BLaER1 treated with 17β-estradiol and CSF1 and Interleukin-3, amounts not matched to agents 10 nM and 100 nM (cell line): Measurements from ENCODE around the gene CNIH1.
"Not testable (repeated sequence)": the region's sequence is repeated elsewhere in the genome, so short reads cannot be mapped to it uniquely, and the experiment has no call there.

Experiments used
- H3K27ac ChIP-seq, 11 experiments: shearing (Covaris generic); formaldehyde crosslinking; 2 replicates each; pipeline ENCODE4 v1.8.1; 2022
- H3K27me3 ChIP-seq, 11 experiments: shearing (Covaris generic); formaldehyde crosslinking; 2 replicates each; pipeline ENCODE4 v1.8.1; 2022
- H3K36me3 ChIP-seq, 11 experiments: shearing (Covaris generic); formaldehyde crosslinking; 2 replicates each; pipeline ENCODE4 v1.8.1; 2022
- H3K4me1 ChIP-seq, 10 experiments: shearing (Covaris generic); formaldehyde crosslinking; 2 replicates each; pipeline ENCODE4 v1.8.1; 2022
- H3K4me2 ChIP-seq, 11 experiments: shearing (Covaris generic); formaldehyde crosslinking; 2 replicates each; pipeline ENCODE4 v1.8.1; 2022
- H3K4me3 ChIP-seq, 10 experiments: shearing (Covaris generic); formaldehyde crosslinking; 2 replicates each; pipeline ENCODE4 v1.8.1; 2022
- H3K9ac ChIP-seq, 11 experiments: shearing (Covaris generic); formaldehyde crosslinking; 2 replicates each; pipeline ENCODE4 v1.8.1; 2022
- H3K9me3 ChIP-seq, 11 experiments: shearing (Covaris generic); formaldehyde crosslinking; replicated peaks in 1 of 11; 2 replicates each; pipeline ENCODE4 v1.8.1; 2022
- H4K20me1 ChIP-seq, 11 experiments: shearing (Covaris generic); formaldehyde crosslinking; 2 replicates each; pipeline ENCODE4 v1.8.1; 2022
- Cebpa-rat ChIP-seq, 11 experiments: shearing (Covaris generic); IDR thresholded peaks; 2 replicates each; pipeline ENCODE4 v1.8.1; 2022

Gene CNIH1

DNA sequence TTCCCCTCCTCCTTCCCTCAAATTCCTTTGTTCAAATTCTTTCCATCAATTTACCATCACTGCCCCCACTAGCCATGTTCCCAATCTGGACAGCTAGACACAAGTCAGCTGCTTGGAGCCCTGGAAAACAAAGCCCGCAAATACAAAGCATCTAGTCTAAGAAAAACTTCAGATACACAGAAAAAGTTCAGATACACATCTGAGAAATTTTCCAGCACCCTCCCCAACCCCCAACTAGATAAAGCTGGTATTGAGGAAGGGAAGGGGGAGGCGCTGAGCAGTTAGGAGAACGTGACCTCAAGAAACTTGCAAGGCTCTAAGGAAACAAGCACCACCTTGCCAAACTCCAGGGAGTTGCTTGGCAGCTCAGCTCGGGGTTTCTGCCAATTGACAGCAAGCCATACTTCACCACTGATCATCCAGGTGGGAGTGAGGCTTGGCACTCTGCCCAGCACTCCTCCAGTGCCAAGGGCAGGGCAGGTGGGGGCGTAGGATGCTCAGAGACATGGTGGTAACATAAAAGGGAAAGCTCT is 5.1 kb upstream of the CNIH1 start:
- Histone ChIP-seq H3K27me3 (no peaks in the 10 kb centered on the region), H3K36me3 (no peaks in the 10 kb centered on the region), H3K9me3 (no peaks in the 10 kb centered on the region), H3K4me3 (no peak overlapping the region), H3K4me1 (peaks cover 6 to 62% (median 21%) of the 10 kb centered on the region in 10 experiments; a peak in 19 of 20 replicates), H3K27ac (peak overlapping the region in 3 of 11 experiments; percentile 33 to 76 (median 73); a peak in 6 of 22 replicates), H4K20me1 (no peaks in the 10 kb centered on the region), H3K9ac (peak overlapping the region in 2 of 11 experiments; percentile 42 to 59; a peak in 2 of 22 replicates), H3K4me2 (peak overlapping the region in 5 of 11 experiments; percentile 16 to 66 (median 56); a peak in 9 of 22 replicates)
- TF ChIP-seq Cebpa-rat (IDR thresholded peaks at IDR 0.05), result no peak

DNA sequence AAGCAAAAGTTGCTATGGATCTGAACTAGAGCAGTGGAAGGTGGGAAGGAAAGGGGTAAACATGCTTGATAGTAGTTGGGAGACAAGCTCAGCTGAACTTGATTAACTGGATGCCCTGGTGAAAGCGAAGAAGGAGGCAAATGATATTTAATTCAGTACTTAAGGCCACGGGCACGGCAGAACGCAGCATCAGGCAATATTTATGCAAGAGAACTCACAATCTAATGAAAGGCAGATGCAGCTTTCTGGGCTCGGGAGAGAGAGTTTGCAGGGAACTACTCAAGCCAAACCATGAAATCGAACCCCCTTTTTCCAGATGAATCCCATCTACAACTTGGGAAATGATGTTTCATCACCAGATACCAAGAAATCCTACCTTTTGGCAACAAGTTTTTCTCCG is 3.5 kb upstream of the CNIH1 start:
- Histone ChIP-seq H3K36me3 (peaks cover 0 to 3% (median 0%) of the 10 kb centered on the region in 11 experiments; a peak in 1 of 22 replicates), H3K4me3 (no peak overlapping the region), H3K9ac (no peak overlapping the region), H3K4me1 (peaks cover 12 to 52% (median 19%) of the 10 kb centered on the region in 10 experiments), H3K27me3 (no peaks in the 10 kb centered on the region), H4K20me1 (peaks cover 0 to 13% (median 7%) of the 10 kb centered on the region in 11 experiments; a peak in 9 of 22 replicates), H3K4me2 (no peak overlapping the region), H3K9me3 (no peaks in the 10 kb centered on the region), H3K27ac (no peak overlapping the region)
- no peak for TF ChIP-seq Cebpa-rat (IDR thresholded peaks at IDR 0.05)

DNA sequence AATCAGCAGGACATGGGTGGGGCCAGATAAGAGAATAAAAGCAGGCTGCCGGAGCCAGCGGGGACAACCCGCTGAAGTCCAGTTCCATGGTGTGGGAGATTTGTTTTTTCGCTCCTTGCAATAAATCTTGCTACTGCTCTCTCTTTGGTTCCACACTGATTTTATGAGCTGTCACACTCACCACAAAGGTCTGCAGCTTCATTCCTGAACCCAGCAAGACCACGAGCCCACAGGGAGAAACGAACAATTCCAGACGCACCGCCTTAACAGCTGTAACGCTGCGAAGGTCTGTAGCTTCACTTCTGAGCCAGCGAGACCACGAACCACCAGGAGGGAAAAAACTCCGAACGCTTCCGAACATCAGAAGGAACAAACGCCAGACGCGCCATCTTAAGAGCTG is 2.8 kb upstream of the CNIH1 start:
- H4K20me1 ChIP-seq, result peaks cover 0 to 20% (median 14%) of the 10 kb centered on the region in 11 experiments; a peak in 14 of 22 replicates
- peaks cover 17 to 52% (median 24%) of the 10 kb centered on the region in 10 experiments for H3K4me1 ChIP-seq
- H3K9ac ChIP-seq, result no peak overlapping the region
- H3K36me3 ChIP-seq, result peaks cover 0 to 8% (median 0%) of the 10 kb centered on the region in 11 experiments; a peak in 5 of 22 replicates
- no peaks in the 10 kb centered on the region for H3K9me3 ChIP-seq
- H3K27me3 ChIP-seq, result no peaks in the 10 kb centered on the region
- no peak overlapping the region for H3K27ac ChIP-seq
- H3K4me3 ChIP-seq, result no peak overlapping the region
- H3K4me2 ChIP-seq, result no peak overlapping the region
- TF ChIP-seq Cebpa-rat (IDR thresholded peaks at IDR 0.05), result no peak

DNA sequence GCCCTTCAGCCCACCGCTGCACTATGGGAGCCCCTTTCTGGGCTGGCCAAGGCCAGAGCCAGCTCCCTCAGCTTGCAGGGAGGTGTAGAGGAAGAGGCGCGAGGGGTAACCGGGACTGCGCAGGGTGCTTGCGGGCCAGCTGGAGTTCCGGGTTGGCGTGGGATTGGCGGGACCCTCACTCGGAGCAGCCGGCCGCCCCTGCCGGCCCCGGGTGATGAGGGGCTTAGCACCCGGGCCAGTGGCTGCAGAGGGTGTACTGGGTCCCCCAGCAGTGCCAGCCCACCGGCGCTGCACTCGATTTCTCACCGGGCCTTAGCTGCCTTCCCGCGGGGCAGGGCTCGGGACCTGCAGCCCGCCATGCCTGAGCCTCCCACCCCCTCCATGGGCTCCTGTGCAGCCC is 1.8 kb upstream of the CNIH1 start:
- H3K4me3 ChIP-seq, H3K4me2 ChIP-seq, H3K9me3 ChIP-seq, H3K27me3 ChIP-seq, H3K9ac ChIP-seq, H3K27ac ChIP-seq: not testable (repeated sequence)
- Histone ChIP-seq H3K4me1 (peaks cover 19 to 52% (median 29%) of the 10 kb centered on the region in 10 experiments), H3K36me3 (peaks cover 0 to 19% (median 8%) of the 10 kb centered on the region in 11 experiments; a peak in 10 of 22 replicates), H4K20me1 (peaks cover 3 to 30% (median 25%) of the 10 kb centered on the region in 11 experiments; a peak in 19 of 22 replicates)

GRCh38 chr14:54440476-54440872 is 700 bp downstream of the CNIH1 start:
- Histone ChIP-seq H3K4me3 (peak overlapping the region; percentile 78 to 95 (median 84)), H3K36me3 (peaks cover 0 to 43% (median 15%) of the 10 kb centered on the region in 11 experiments; a peak in 16 of 22 replicates), H4K20me1 (peaks cover 17 to 55% (median 50%) of the 10 kb centered on the region in 11 experiments; a peak in 20 of 22 replicates), H3K4me1 (peaks cover 23 to 55% (median 41%) of the 10 kb centered on the region in 10 experiments), H3K27me3 (no peaks in the 10 kb centered on the region), H3K27ac (peak overlapping the region; percentile 89 to 99 (median 97)), H3K9me3 (no peaks in the 10 kb centered on the region), H3K4me2 (peak overlapping the region; percentile 79 to 94 (median 82)), H3K9ac (peak overlapping the region; percentile 93 to 99 (median 97))
- no peak for TF ChIP-seq Cebpa-rat (IDR thresholded peaks at IDR 0.05)

DNA sequence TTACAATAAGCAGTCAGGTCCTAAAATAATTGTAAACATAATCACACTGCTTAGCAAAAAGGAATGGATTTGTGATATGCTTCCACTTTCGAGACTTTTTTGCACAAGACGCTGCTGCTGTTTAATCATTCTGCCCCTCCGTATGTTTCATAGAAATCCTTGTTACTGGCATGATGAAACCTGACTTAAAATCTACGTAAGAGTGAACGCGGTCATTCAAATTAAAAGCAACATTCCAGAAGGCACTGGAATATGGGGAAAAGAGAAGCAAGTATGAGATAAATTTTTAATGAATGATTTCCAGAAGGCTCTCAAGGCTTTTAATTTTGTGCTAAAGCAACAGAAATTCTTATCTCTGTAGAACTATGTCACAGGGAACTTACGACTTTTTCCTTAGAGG is 1.1 kb downstream of the CNIH1 start:
- H3K9ac ChIP-seq, result peak overlapping the region; percentile 93 to 99 (median 97)
- H3K36me3 ChIP-seq, result peaks cover 0 to 48% (median 18%) of the 10 kb centered on the region in 11 experiments; a peak in 17 of 22 replicates
- no peak for TF ChIP-seq Cebpa-rat (IDR thresholded peaks at IDR 0.05)
- H3K9me3 ChIP-seq, result no peaks in the 10 kb centered on the region
- H4K20me1 ChIP-seq, result peaks cover 17 to 60% (median 54%) of the 10 kb centered on the region in 11 experiments; a peak in 20 of 22 replicates
- H3K27ac ChIP-seq, result peak overlapping the region in 10 of 11 experiments; percentile 94 to 99 (median 97); a peak in 20 of 22 replicates
- peak overlapping the region; percentile 79 to 94 (median 82) for H3K4me2 ChIP-seq
- no peaks in the 10 kb centered on the region for H3K27me3 ChIP-seq
- H3K4me3 ChIP-seq, result peak overlapping the region; percentile 78 to 95 (median 84)
- H3K4me1 ChIP-seq, result peaks cover 27 to 59% (median 45%) of the 10 kb centered on the region in 10 experiments

DNA sequence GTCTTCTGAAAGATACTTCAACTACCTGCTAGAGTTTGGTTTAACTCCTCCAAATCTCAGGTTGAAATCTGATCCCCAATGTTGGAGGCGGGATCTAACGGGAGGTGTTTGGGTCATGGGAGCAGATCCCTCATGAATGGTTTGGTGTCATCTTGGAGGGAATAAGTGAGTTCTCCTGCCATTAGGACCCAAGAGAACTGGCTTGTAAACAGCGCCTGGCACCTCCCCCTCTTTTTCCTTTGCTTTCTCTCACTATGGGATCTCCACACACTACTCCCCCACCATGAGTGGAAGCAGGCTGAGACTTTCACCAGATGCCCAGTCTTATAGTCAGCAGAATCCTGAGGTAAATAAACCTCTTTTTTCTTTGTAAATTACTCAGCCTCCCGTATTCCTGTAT is 2.5 kb downstream of the CNIH1 start:
- peaks cover 6 to 61% (median 27%) of the 10 kb centered on the region in 11 experiments; a peak in 19 of 22 replicates for H3K36me3 ChIP-seq
- H3K9ac ChIP-seq, result no peak overlapping the region
- H3K27ac ChIP-seq, result no peak overlapping the region
- peaks cover 38 to 72% (median 57%) of the 10 kb centered on the region in 10 experiments for H3K4me1 ChIP-seq
- H4K20me1 ChIP-seq, result peaks cover 17 to 73% (median 67%) of the 10 kb centered on the region in 11 experiments; a peak in 20 of 22 replicates
- no peak for TF ChIP-seq Cebpa-rat (IDR thresholded peaks at IDR 0.05)
- no peaks in the 10 kb centered on the region for H3K27me3 ChIP-seq
- H3K4me3 ChIP-seq, result no peak overlapping the region
- no peaks in the 10 kb centered on the region for H3K9me3 ChIP-seq
- peak overlapping the region; percentile 9 to 94 (median 82); a peak in 19 of 22 replicates for H3K4me2 ChIP-seq

DNA sequence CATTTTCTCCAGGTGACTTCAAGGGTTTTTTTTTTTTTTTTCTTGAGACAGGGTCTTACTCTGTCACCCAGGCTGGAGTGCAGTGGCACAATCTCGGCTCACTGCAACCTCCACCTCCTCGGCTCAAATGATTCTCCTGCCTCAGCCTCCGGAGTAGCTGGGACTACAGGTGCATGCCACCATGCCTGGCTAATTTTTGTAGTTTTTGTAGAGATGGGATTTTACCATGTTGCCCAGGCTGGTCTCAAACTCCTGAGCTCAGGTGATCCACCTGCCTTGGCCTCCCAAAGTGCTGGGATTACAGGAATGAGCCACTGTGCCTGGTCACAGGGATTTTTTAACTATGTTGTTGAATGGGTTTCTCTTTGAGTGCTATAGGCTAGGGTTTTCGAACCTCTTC is 3.2 kb downstream of the CNIH1 start:
- not testable (repeated sequence) for H3K27ac ChIP-seq, H3K9ac ChIP-seq, H3K27me3 ChIP-seq, H3K4me3 ChIP-seq, H3K9me3 ChIP-seq
- Histone ChIP-seq H3K4me1 (peaks cover 38 to 73% (median 57%) of the 10 kb centered on the region in 10 experiments), H3K4me2 (peak overlapping the region in 5 of 11 experiments; percentile 1 to 94 (median 15); a peak in 6 of 22 replicates), H3K36me3 (peaks cover 6 to 69% (median 34%) of the 10 kb centered on the region in 11 experiments; a peak in 19 of 22 replicates), H4K20me1 (peaks cover 19 to 80% (median 75%) of the 10 kb centered on the region in 11 experiments; a peak in 20 of 22 replicates)

DNA sequence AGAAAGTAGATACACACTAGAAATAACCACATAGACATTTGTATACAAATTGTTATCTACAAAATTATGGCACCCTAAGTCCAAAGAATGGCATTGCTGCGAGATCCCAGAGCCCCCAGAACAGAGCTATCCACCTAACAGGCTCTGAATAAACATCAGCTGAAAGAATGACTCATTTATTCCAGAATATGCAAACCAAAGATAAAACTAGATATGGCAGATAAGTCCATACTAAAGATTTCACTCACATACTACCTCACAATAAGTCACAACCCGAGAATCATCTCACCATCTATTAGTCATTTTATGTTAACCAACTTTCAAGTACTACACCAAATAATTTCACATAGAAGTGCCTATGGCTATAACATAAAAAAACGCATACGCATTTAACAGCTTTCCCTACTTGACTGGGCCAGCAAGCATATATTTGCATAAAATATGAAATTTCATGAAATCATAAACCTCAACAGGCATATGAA is 5.6 kb downstream of the CNIH1 start:
- H3K27ac ChIP-seq, result peak overlapping the region in 2 of 11 experiments; percentile 17 to 18; a peak in 2 of 22 replicates
- H4K20me1 ChIP-seq, result peaks cover 25 to 100% (median 91%) of the 10 kb centered on the region in 11 experiments; a peak in 20 of 22 replicates
- H3K4me3 ChIP-seq, result no peak overlapping the region
- no peak for TF ChIP-seq Cebpa-rat (IDR thresholded peaks at IDR 0.05)
- peak overlapping the region in 10 of 11 experiments; percentile 22 to 64 (median 46); a peak in 14 of 22 replicates for H3K4me2 ChIP-seq
- H3K9me3 ChIP-seq, result no peaks in the 10 kb centered on the region
- 0 out of 22 replicates have a peak overlapping the region, but pooled peaks of 1 of the 11 experiments have one; percentile 49 for H3K9ac ChIP-seq
- H3K4me1 ChIP-seq, result peaks cover 32 to 63% (median 50%) of the 10 kb centered on the region in 10 experiments; a peak in 19 of 20 replicates
- H3K27me3 ChIP-seq, result no peaks in the 10 kb centered on the region
- peaks cover 25 to 93% (median 58%) of the 10 kb centered on the region in 11 experiments; a peak in 21 of 22 replicates for H3K36me3 ChIP-seq
